HG03565 (cell line): ENCODE data around the gene CPSF7.
A peak's percentile ranks its signal among the peaks of the same experiment; 100 is the strongest.
"Not testable (repeated sequence)": the region's sequence is repeated elsewhere in the genome, so short reads cannot be mapped to it uniquely, and the experiment has no call there.

Experiments used
- ATAC-seq: cut with Tn5 transposase; IDR thresholded peaks from one replicate; pipeline ENCODE4 v1.9.1; 2021; ENCODE audit warnings: mild to moderate bottlenecking, moderate library complexity; ENCODE audit not compliant: unreplicated experiment

The CPSF7 gene

DNA sequence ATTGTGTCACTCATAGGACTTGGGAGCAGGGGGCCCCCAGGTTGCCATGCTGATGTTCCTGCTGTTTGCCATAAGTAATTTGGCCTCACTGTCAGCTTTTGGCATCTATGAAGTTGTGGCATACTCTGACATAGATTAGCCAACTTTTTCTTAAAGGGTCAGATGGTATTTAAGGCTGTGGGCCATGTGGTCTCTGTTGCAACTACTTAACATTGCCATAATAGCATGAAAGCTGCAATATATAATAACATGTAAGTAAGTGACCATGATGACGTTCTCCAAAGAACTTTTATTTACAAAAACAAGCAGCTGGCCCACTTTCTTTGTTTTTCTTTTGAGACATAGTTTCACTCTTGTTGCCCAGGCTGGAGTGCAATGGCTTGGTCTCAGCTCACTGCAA is 39.6 kb downstream of the CPSF7 start:
- ATAC-seq: no peak

- no peak for ATAC-seq
Measured at GRCh38 chr11:61384271-61385242, 45.2 kb downstream of the CPSF7 start.

DNA sequence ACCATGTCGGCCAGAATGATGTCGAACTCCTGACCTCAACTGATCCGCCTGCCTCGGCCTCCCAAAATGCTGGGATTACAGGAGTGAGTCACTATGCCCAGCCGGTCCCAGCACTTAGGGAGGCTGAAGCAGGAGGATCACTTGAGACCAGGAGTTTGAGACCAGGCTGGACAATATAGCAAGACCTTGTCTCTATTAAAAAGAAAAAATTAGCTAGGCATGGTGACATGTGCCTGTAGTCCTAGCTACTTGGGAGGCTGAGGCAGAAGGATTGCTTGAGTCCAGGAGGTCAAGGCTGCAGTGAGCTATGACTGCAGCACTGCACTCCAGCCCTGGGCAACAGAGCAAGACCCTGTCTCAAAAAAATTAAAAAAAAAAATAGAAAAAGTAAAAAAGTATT is 45.9 kb downstream of the CPSF7 start:
- not testable (repeated sequence) for ATAC-seq

DNA sequence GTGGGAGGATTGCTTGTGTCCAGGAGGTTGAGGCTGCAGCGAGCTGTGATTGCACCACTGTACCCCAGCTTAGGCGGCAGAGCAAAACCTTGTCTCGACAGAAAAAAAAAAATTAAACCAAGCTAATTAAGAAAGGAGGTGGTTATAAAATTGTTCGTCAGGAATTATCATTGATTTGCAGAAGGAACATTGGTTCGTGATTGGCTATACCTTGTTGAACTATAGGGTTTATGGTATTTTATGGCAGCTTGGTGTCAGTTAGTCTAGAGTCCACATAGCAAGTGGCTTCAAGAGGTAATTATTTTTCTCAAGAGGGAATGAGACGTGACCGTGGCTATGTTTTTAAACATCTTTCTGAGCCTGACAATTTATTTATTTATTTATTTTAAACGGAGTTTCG is 48.9 kb downstream of the CPSF7 start:
- no peak for ATAC-seq

DNA sequence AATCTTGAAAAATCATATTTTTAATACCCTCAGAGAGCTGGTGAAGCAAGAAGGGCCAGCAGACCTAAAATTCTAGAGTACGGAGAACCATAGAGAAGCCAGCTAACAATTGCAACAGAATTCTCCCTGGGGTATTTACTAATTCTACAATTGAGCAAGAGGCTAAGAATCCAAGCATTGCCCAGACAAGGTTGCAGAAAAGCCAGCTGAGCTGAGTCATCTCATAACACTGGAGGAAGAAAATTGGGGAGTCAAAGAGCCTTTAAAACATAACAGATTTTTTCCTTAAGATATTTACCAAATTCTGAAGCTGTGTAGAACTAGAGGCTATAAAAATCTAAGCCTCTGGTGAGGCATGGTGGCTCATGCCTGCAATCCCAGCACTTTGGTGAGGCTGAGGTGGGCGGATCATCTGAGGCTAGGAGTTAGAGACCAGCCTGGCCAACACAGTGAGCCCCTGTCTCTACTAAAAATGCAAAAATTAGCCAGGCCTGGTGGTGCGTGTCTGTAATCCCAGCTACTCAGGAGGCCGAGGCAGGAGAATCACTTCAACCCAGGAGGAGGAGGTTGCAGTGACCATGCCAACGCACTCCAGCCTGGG is 51.0 kb downstream of the CPSF7 start:
- ATAC-seq: no peak

GRCh38 chr11:61377461-61378160 is 52.2 kb downstream of the CPSF7 start:
- no peak for ATAC-seq

GRCh38 chr11:61375761-61376108 is 54.0 kb downstream of the CPSF7 start:
- ATAC-seq: no peak

GRCh38 chr11:61372659-61373420 is 56.9 kb downstream of the CPSF7 start:
- no peak for ATAC-seq

DNA sequence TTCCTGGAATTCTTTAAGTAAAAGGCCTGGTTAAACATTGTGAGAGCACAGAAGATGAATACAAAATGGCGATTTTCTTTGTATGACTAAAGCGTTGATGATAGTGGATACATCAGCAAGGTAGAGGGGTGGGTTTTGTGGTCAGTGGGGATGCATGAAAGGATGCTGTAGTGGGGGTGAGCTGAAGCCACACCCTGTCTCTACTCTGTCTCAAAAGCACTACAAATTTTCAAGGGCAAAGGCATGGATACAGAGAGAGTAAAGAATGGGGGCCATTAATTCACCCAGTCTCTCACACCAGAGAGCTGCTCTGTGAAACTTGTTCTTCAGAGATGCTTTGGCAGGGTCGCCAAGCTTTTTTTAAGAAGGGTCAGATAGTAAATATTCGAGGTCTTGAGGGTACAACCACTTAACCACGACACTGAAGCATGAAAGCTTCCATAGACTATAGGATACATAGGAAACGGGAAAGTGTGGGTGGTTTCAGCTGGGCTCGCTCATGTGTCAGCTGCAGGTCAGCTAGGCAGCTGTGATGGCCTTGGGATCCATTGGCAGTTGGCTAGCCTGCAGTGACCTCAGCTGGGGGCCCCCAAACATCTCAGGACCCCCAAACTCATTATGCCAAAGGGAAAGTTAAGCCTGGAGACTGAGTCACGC is 59.3 kb downstream of the CPSF7 start:
- no peak for ATAC-seq

GRCh38 chr11:61369372-61370348 is 60.1 kb downstream of the CPSF7 start:
- peak; percentile 49 for ATAC-seq

GRCh38 chr11:61368646-61369045 is 61.1 kb downstream of the CPSF7 start:
- ATAC-seq: no peak

DNA sequence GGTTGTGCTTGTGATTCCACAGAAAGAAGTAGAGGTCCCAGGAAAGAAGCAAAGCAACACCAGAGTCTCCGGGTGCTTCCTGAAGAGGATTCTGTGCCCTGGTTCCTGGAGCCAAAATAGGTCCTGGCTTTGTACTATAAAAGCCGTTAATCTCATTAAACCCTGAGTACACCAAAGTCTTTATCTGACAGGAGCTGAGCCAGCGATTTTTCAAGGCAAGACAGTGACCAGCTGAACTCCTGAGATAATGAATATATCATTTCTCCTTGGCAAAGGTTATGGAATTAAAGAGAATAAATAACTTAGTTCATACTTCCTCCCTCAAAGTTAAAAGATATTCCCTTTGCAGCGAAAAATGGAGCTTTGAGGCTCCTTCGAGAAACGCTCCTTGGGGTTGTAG is 62.4 kb downstream of the CPSF7 start:
- no peak for ATAC-seq

GRCh38 chr11:61364012-61364675 is 65.6 kb downstream of the CPSF7 start:
- ATAC-seq: no peak

DNA sequence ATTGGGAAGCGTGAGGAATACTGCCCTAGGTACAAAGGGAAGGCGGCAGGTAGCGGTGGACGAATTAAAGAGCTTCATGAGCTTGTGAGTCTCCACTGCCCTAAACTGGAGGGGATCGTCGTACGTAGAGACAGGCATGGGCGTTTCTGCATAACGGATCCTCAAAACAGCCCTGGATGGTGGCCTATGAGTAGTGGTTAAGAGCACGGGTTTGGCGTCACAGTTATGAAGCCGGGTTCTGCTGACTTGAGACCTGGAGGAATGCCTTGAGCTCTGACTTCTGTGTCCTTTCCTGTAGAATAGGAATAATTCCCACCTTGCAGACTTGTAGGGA is 67.3 kb downstream of the CPSF7 start:
- ATAC-seq: no peak

GRCh38 chr11:61361741-61362541 is 67.8 kb downstream of the CPSF7 start, which contains the start of the genes CYB561A3 and TMEM138:
CYB561A3 (minus strand) TSS chr11:61361882; CDS start chr11:61356713, 5,169 bp downstream.
TMEM138 (plus strand) TSS chr11:61362374; CDS start chr11:61364391, 2,017 bp downstream.
- peak; percentile 77 for ATAC-seq

DNA sequence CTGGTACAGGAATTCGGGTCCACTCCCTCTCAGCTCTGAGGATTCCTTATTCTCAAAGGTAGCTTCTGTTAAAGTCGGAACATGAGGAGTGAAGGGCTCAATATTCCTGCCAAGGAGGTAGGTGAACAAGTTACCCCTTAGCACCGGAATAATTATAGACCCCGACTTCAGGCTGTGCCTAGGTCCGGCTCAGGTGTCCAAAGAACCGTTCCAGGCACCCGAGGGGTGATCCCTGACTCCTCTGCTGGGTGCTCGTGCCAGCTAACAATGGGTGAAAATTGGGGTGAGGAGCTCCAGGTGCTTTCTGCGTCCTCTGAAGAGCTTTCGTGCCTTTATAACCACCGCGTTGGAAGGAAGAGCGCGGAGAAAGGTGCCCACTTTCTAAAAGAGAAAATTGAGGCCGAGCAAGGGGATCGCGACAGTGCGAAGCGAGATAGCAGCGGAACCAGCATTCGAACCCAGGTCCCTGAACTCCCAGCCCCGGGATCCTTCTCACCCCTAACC is 68.5 kb downstream of the CPSF7 start:
- ATAC-seq: no peak

GRCh38 chr11:61359516-61359915 is 70.3 kb downstream of the CPSF7 start:
- no peak for ATAC-seq

GRCh38 chr11:61358566-61358965 is 71.2 kb downstream of the CPSF7 start:
- no peak for ATAC-seq
